PC-3 (cell line): ENCODE measurements around the gene P3H2. TPM values are rescaled to one million over a fixed set of nuclear protein-coding genes. Genes with fewer than 3 reads are reported as not detected.

Experiments
- ATAC-seq: fragments of 200-7000 bp; cut with Tn5 transposase; 2 replicates; pipeline ENCODE4 v1.9.1; 2020; ENCODE audit warnings: mild to moderate bottlenecking, moderate library complexity
- BruUV-seq: library from RNA; stranded (reverse); fragments of 400-500 nt; replicated peaks from 2 replicates; lab custom pipeline; 2021; lab: Mats Ljungman, UMichigan
- CTCF ChIA-PET: fragments of 300-600 bp; sonication (Branson Sonifier 250); formaldehyde crosslinking; loops from one replicate; lab custom pipeline; 2022; ENCODE audit warnings: antibody characterized with exemption; lab: Charles Lee
- POLR2A ChIA-PET: fragments of 300-600 bp; sonication (Branson Sonifier 250); formaldehyde crosslinking; loops from one replicate; lab custom pipeline; 2022; ENCODE audit warnings: antibody characterized with exemption; ENCODE audit not compliant: unreplicated experiment; lab: Charles Lee
- DNase-seq: peaks from one replicate; pipeline ENCODE4 v3.0.0-alpha.2; 2015
- H2AFZ ChIP-seq: fragments of 300-600 bp; sonication (generic); 2 replicates; pipeline ENCODE4 v1.6.0; 2016; ENCODE audit warnings: antibody characterized with exemption, low read length
- H3F3A ChIP-seq: fragments of 300-600 bp; sonication (generic); one replicate; pipeline ENCODE4 v1.6.0; 2017; ENCODE audit warnings: antibody characterized with exemption, low read length, control low read depth, mild to moderate bottlenecking; ENCODE audit not compliant: unreplicated experiment
- H3K27ac ChIP-seq: fragments of 300-600 bp; sonication (generic); 2 replicates; pipeline ENCODE4 v1.5.1; 2016; ENCODE audit warnings: mild to moderate bottlenecking, low read length
- H3K27me3 ChIP-seq: fragments of 300-600 bp; sonication (generic); 2 replicates; pipeline ENCODE4 v1.6.1; 2016; ENCODE audit warnings: low read length, mixed read lengths
- H3K36me3 ChIP-seq: fragments of 300-600 bp; sonication (generic); 2 replicates; pipeline ENCODE4 v1.6.1; 2016; ENCODE audit warnings: low read depth, mixed run types, low read length, mixed read lengths
- H3K4me1 ChIP-seq: fragments of 300-600 bp; sonication (generic); 2 replicates; pipeline ENCODE4 v1.5.1; 2016; ENCODE audit warnings: low read length; ENCODE audit not compliant: insufficient read depth
- H3K4me2 ChIP-seq: fragments of 300-600 bp; sonication (generic); 2 replicates; pipeline ENCODE4 v1.6.0; 2016; ENCODE audit warnings: low read length
- H3K4me3 ChIP-seq: fragments of 300-600 bp; sonication (generic); 2 replicates; pipeline ENCODE4 v1.5.1; 2016; ENCODE audit warnings: mild to moderate bottlenecking, low read length, mixed read lengths
- H3K79me2 ChIP-seq: fragments of 300-600 bp; sonication (generic); 2 replicates; pipeline ENCODE4 v1.6.1; 2017; ENCODE audit warnings: low read length, mixed read lengths
- H3K9ac ChIP-seq: fragments of 300-600 bp; sonication (generic); 2 replicates; pipeline ENCODE4 v1.6.0; 2016; ENCODE audit warnings: mild to moderate bottlenecking, low read length
- H3K9me2 ChIP-seq: fragments of 300-600 bp; sonication (generic); replicated peaks from 2 replicates; pipeline ENCODE4 v1.6.1; 2016; ENCODE audit warnings: mixed run types, low read length, mixed read lengths
- H3K9me3 ChIP-seq: fragments of 300-600 bp; sonication (generic); 2 replicates; pipeline ENCODE4 v1.6.1; 2016; ENCODE audit warnings: low read length, mixed read lengths
- H4K20me1 ChIP-seq: fragments of 300-600 bp; sonication (generic); 2 replicates; pipeline ENCODE4 v1.6.1; 2016; ENCODE audit warnings: low read length, mixed read lengths
- EZH2 ChIP-seq: fragments of 300-600 bp; sonication (generic); IDR thresholded peaks from one replicate; pipeline ENCODE4 v1.6.1; 2017; ENCODE audit warnings: antibody characterized with exemption, mild to moderate bottlenecking, low read length; ENCODE audit not compliant: unreplicated experiment
- EZH2phosphoT487 ChIP-seq: fragments of 300-600 bp; sonication (generic); IDR thresholded peaks from 2 replicates; pipeline ENCODE4 v1.6.1; 2018; ENCODE audit warnings: mild to moderate bottlenecking, antibody characterized with exemption, low read length, borderline replicate concordance
- intact Hi-C: fragments of 100-400 bp; cut with micrococcal nuclease; formaldehyde crosslinking; loops from 2 replicates; pipeline ENCODE4 v1.9.0; 2023
- total RNA-seq: library from RNA; depleted of rRNA; stranded (reverse); fragments of >200 nt; gene quantifications from 2 replicates; pipeline ENCODE4 v1.2.3, GENCODE V29; 2014
- TF ChIP-seq, protein P1 (sequence below): fragments of 300-600 bp; sonication (generic); conservative IDR thresholded peaks from 2 replicates; pipeline ENCODE4 v1.5.1; 2017; ENCODE audit warnings: antibody characterized with exemption, low read depth, mild to moderate bottlenecking, low read length

P3H2 gene
- total RNA-seq, 1 experiment from 2014 or later: 4.5 TPM

DNA sequence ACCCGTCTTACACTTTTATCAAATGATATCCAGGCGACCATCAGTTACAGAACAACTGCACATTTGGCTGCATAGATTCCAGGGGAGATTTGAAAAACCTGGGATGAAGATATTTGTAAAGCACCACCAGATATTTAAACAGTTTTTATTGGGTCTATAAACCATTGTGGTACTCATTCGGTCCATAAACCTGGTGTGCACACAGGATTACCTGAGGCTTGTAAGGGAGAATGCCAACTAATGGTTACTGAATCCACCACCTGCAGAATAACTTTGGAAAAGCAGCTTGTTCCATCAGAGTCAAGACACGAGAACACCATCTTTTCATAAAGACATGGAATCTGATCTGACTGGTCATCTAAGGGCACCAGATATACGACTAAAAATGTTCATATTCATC is 80.6 kb downstream of the P3H2 start:
- no peaks in the 10 kb centered on the region for H3K79me2 ChIP-seq
- no peaks in the 10 kb centered on the region for H3K36me3 ChIP-seq
- H3K27ac ChIP-seq: no peak overlapping the region
- DNase-seq (peak; percentile 15), ATAC-seq (peak; percentile 37)
- intact Hi-C loops: no loop called here
- H3K4me2 ChIP-seq: no peak overlapping the region
- ChIA-PET POLR2A (no interaction called here), CTCF (no interaction called here)
- no peaks in the 10 kb centered on the region for H3K9me3 ChIP-seq
- H3K4me1 ChIP-seq: peaks cover 9% of the 10 kb centered on the region; the same call in 1 of the 2 replicates
- H3K9ac ChIP-seq: no peak overlapping the region
- no peak overlapping the region for H3K4me3 ChIP-seq
- no peaks in the 10 kb centered on the region for H4K20me1 ChIP-seq
- TF ChIP-seq, protein P1, sequence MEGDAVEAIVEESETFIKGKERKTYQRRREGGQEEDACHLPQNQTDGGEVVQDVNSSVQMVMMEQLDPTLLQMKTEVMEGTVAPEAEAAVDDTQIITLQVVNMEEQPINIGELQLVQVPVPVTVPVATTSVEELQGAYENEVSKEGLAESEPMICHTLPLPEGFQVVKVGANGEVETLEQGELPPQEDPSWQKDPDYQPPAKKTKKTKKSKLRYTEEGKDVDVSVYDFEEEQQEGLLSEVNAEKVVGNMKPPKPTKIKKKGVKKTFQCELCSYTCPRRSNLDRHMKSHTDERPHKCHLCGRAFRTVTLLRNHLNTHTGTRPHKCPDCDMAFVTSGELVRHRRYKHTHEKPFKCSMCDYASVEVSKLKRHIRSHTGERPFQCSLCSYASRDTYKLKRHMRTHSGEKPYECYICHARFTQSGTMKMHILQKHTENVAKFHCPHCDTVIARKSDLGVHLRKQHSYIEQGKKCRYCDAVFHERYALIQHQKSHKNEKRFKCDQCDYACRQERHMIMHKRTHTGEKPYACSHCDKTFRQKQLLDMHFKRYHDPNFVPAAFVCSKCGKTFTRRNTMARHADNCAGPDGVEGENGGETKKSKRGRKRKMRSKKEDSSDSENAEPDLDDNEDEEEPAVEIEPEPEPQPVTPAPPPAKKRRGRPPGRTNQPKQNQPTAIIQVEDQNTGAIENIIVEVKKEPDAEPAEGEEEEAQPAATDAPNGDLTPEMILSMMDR: no peak
- TF ChIP-seq EZH2phosphoT487 (no peak), EZH2 (no peak)
- H2AFZ ChIP-seq: no peak overlapping the region
- no TSS peak for BruUV-seq
- H3K9me2 ChIP-seq: no peaks in the 10 kb centered on the region
- H3F3A ChIP-seq: no peaks in the 10 kb centered on the region
- no peaks in the 10 kb centered on the region for H3K27me3 ChIP-seq

DNA sequence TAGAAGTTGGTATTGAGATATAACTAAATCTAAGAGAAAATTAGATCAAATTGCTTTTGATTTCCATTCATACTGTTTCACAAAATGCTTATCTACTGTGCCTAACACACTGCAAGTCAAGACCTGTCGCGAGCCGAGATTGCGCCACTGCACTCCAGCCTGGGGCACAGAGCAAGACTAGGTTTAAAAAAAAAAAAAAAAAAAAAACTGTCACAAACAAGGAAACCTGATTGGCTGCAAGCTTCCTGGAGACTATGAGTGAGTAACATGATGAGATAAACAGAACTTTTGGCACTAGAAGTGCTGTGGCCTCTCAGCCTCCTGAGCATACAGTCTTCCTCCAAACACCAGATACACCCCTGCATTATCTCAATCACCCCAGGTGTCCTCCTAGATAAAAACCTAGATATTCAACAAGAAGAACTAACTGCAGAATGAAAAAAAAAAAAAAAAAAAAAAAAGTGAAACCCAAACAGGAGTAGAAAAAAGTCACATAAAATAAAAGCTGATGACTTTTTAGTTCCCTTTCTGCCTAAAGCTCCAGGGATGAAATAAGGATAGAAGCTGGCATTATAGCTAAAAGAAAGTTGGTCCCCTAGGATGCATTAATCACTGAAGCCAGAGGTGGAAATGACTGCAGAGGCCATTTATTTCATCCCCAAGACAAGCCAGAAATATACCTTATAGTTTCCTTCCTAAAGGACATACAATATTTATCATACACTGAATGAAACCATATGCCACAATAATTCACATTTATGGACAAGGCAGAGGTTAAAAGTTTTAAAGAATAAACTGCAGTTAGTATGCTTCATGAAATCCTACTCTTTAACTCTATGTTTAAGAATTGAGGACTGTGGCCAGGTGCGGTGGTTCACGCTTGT is 82.4 kb downstream of the P3H2 start:
- ChIA-PET POLR2A (interaction anchor here (0.6 kb wide), 2 partner anchors 54 to 62 kb away, joined by 5 to 17 read pairs; no protein-coding TSS in a partner anchor), CTCF (interaction anchor here (0.6 kb wide), 2 partner anchors 82 to 83 kb away, joined by 5 to 7 read pairs; no protein-coding TSS in a partner anchor)
- H3K4me1 ChIP-seq: peaks cover 9% of the 10 kb centered on the region; the same call in 1 of the 2 replicates
- no peak overlapping the region for H3K27ac ChIP-seq
- intact Hi-C loops: no loop called here
- H3K79me2 ChIP-seq: no peaks in the 10 kb centered on the region
- ATAC-seq (peak; percentile 76), DNase-seq (peak; percentile 72)
- H3K27me3 ChIP-seq: no peaks in the 10 kb centered on the region
- TF ChIP-seq, protein P1: no peak
- no peak for TF ChIP-seq EZH2
- no peak for TF ChIP-seq EZH2phosphoT487
- no peaks in the 10 kb centered on the region for H4K20me1 ChIP-seq
- H3K9me3 ChIP-seq: no peaks in the 10 kb centered on the region
- no peaks in the 10 kb centered on the region for H3K9me2 ChIP-seq
- H3K4me3 ChIP-seq: no peak overlapping the region
- 0 out of 2 replicates have a peak overlapping the region, but pooled peaks have one; percentile 30 for H2AFZ ChIP-seq
- H3K9ac ChIP-seq: no peak overlapping the region
- peak overlapping the region; percentile 32; the same call in 1 of the 2 replicates for H3K4me2 ChIP-seq
- BruUV-seq: no TSS peak
- no peaks in the 10 kb centered on the region for H3F3A ChIP-seq
- H3K36me3 ChIP-seq: no peaks in the 10 kb centered on the region
